Measurements from ENCODE around the gene ATXN3L.
"Not testable (repeated sequence)": the region's sequence is repeated elsewhere in the genome, so short reads cannot be mapped to it uniquely, and the experiment has no call there.

ATXN3L gene

DNA sequence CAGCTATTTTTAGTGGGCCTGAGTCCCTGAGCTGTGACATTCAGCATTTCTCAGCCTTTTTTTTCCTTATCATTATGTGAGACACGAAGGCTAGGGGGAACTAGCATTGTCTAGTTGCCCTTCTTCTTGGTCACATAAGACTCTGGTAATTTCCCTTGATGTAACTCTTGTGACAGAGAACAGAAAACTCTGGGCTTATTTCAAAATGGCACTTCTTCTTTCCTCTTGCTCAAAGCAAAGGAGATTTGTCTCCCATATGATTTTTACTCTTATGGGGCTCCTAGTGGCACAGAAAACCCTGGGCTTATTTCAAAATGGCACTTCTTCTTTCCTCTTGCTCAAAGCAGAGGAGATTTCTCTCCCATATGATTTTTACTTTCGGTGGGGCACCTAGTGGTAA lies 14.7 kb downstream of the ATXN3L start:
- DNase-seq (ENCODE audit: low spot score), result no peak

DNA sequence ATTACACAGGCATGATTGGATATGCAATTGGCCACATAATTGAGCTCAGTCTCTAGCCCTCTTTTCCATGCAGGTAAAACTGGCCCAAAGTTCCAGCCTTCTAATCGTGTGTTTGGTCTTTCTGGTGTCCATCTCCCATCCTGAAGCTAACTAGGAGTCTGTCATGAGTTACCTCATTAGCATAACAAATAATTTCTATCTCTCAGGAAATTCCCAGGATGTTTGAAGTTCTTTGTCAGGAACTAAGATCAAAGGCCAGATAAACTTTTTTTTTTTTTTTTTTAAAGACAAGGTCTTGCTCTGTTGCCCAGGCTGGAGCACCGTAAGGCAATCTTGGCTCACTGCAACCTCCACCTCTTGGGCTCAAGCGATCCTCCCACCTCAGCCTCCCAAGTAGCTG lies 15.8 kb downstream of the ATXN3L start:
- DNase-seq (ENCODE audit: low spot score), result no peak

- DNase-seq (ENCODE audit: low spot score), result not testable (repeated sequence)
These were observed 16.6 kb downstream of the ATXN3L start for GRCh38 chrX:13303248-13303647.

- no peak for DNase-seq (ENCODE audit: low spot score)
These were observed 21.0 kb downstream of the ATXN3L start for GRCh38 chrX:13298836-13299235.

DNA sequence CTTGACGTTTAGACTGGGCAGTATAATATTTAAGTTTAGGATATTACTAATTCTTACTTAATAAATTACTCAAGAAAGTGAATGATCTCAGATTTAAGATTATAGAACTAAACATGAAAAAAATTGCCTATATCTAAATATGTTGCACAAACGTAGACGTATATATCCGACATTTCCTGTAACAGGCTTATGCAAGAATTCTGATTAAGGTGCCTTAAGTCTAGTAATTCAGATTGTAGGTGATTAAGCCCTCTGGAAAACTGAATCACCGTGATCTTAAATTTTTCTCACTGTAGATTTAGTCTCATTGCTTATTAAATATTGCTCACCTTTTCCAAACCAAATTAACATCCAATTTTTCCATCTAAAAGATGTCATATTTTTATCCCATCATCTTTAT lies 24.0 kb downstream of the ATXN3L start:
- DNase-seq (ENCODE audit: low spot score), result no peak

GRCh38 chrX:13293700-13294099 lies 26.2 kb downstream of the ATXN3L start:
- DNase-seq (ENCODE audit: low spot score), result no peak

DNA sequence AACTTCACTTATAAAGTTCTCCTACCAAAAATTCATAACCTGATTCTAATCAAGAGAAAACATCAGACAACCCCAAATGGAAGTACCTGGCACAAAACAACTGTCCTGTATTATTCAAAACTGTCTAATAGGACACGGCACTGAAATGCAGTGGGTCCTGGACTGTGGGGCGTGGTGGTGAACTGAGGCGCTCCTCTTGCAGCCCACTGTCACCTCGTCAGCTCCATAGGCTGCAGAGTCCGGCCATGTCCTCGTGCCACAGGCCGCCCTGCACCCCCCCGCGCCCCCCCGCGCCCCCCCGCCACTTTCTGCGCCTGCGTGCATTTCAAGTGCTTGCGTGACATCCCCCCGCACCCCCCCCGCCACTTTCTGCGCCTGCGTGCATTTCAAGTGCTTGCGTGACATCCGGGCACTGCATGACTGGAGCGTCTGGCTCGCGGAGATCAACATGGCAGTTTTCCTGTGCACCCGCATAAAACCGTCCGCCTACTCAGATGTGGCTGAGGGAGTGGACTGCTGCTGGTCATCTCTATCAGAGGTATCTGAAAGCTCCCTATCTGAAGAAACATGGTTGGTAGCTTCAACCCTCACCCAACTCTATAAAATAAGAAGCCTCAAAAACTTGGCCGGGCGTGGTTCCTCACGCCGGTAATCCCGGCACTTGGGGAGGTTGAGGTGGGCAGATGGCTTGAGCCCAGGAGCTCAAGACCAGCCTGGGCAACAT lies 28.8 kb downstream of the ATXN3L start:
- no peak for DNase-seq (ENCODE audit: low spot score)

DNA sequence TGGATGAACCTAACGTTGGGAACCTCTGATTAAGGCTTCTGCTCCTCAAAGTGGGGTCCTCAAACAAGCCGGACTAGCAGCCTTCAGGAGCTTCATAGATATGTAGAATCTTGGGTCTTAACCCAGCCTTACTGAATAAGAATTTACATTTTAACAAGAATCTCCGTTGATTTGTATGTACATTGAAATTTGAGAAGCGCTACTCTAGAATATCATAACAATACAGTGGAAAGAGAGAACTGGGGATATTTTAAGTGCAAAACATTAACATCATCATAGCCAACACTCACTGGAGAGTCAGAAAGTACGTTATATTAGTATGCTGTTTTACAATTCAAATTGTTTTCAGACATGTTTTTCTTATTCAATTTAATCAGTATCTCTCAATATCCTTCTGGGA lies 31.2 kb downstream of the ATXN3L start:
- no peak for DNase-seq (ENCODE audit: low spot score)

DNA sequence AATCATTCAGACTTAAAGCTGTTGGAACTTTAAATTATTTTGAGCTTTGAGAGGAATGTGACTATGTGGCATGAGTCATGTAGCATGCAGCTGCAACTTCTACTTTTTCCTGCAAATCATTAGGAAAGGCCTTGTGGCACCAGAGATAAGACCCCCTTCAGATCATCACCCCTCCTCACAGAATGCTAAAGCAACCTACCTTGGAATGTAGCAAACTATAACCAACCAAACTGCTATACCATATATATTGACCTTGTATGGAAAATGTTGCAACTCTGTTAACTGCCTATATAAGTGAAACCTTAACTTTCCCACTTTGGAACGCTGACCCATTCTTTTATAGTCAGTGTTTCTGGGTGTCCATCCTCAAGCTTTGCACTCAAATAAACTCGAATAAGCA lies 32.0 kb downstream of the ATXN3L start:
- no peak for DNase-seq (ENCODE audit: low spot score)

DNA sequence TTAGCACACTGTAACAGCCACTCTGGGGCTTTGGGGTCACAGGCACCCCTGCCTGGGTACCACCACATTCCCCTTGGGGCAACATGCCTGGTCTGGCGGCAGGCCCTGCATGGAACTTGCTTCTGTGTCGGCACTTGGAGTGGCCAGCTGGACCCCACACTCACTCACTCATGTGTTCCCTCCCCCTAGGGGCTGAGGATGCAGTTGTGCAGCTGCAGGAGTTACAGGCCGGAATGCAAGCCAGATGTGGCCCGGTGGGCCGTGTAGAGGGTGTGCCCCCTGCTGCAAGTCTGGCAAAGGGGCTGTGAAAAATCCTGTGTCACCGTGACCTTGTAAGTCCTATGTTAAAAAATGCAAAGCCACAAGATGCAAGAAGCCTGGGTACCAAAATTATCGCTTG lies 34.2 kb downstream of the ATXN3L start:
- no peak for DNase-seq (ENCODE audit: low spot score)

DNA sequence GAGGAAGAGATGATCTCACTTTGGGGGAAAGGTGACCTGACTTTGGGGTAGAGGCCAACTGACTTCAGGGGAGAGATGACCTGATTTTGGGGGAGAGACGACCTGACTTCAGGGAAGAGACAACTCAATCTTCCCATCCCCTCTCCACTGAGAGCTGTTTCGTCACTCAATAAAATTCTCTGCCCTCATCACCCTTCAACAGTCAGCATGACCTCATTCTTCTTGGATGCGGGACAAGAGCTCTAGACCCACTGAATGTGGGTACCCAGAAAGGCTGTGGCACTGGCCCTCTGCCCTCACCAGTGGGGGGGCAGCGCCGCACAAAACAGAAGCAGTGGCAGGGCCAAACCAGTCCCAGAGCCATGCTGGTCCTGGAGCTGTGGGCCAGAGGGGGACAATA lies 34.6 kb downstream of the ATXN3L start:
- no peak for DNase-seq (ENCODE audit: low spot score)

DNA sequence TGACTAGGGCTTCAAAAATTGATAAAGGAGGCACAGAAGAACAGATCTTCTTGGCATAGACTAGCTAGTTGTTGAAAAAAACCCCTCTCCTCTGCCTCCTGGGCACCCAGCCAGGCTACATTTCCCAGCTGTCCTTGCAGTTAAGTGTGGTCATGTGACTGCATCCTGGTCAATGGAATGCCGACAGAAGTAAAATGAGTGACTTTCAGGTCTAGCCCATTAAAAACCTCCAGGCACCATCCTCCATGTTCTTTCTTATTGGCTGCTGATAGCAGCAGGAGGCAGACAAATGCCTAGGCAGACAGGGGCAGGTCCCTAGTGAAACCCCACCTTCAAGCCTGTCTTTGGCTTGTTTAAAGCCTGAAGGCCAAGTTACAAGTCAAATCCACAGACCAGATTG lies 35.3 kb downstream of the ATXN3L start:
- DNase-seq (ENCODE audit: low spot score), result no peak

- DNase-seq (ENCODE audit: low spot score), result no peak
These were observed 35.8 kb downstream of the ATXN3L start for GRCh38 chrX:13283950-13284546.

DNA sequence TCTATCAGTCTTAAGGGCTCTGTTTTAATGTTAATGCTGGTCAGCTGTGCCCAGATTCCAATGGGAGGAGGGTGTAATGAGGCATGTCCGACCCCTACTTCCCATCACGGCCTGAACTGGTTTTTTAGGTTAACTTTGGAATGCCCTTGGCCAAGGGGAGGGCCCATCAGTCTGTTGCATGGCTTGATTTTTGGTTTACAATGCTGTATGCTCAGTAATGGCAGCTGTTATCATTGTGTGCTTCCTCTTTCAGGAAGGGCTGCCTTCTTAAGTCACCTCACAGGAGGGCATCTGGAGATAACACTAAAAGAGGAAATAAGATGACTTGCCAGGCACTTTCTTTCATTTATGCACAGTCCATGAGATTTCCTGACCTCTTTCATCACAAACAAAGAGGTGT lies 36.3 kb downstream of the ATXN3L start:
- peak; percentile 32 for DNase-seq (ENCODE audit: low spot score)

- no peak for DNase-seq (ENCODE audit: low spot score)
These were observed 38.6 kb downstream of the ATXN3L start for GRCh38 chrX:13281289-13281688.

GRCh38 chrX:13279279-13280018 lies 40.4 kb downstream of the ATXN3L start:
- no peak for DNase-seq (ENCODE audit: low spot score)

- DNase-seq (ENCODE audit: low spot score), result no peak
These were observed 42.3 kb downstream of the ATXN3L start for GRCh38 chrX:13277539-13277938.

DNA sequence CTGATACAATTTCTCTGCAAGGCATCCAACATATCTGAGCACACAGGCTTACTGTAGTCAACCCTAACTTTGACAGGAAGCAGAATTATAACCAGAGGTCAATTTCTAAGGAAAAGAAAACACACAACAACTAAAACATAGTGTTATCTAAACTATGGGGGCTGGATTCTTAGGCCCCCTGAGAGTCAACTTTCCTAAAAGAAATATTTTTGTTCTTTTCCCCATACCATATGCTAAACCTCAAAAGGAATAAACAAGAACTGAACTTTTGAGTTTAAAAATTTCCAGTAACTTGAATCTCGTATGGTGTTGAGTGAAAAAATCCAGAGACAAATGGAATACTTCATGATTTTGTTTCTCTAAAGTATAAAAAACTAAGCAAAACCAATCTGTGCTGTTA lies 42.9 kb downstream of the ATXN3L start:
- no peak for DNase-seq (ENCODE audit: low spot score)

GRCh38 chrX:13275031-13275430 lies 44.8 kb downstream of the ATXN3L start:
- no peak for DNase-seq (ENCODE audit: low spot score)

DNA sequence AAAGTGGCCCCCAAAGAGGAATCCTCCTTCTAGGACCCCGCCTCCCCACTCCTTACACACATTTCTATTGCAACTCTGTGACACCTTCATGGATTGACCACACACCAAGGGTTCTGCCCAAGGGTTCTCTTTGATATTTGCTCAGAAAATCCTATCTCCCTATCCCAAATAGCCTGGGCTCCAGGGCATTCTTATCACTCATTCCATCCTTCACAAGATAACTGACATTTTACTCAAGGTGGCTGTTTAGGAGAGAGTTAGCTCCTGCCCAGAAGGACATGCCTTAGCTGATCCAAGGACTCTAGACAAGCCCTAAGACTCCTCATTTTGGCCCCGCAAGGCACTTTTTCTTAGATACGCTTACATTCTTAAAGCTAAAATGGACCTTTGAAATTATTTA lies 47.4 kb downstream of the ATXN3L start:
- no peak for DNase-seq (ENCODE audit: low spot score)

DNA sequence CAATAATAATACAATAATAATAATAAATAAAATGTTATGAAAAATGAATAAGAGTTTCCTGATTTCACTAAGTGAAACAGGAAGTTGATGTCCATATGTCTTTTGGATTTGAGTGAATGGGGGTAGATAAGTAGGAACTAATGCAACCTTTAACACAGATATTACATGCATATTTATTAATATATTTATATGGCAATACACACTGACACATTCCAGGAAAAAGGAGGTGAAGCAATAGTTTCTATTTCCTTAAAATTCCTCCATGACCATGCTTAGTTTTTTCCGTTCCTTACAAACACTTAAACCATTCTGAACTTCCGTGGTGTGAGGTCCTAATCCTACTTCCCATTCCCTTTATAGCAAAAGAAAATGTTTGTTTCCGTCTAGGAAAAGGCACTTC lies 48.3 kb downstream of the ATXN3L start:
- DNase-seq (ENCODE audit: low spot score), result no peak

GRCh38 chrX:13270360-13270759 lies 49.5 kb downstream of the ATXN3L start:
- DNase-seq (ENCODE audit: low spot score), result no peak

DNA sequence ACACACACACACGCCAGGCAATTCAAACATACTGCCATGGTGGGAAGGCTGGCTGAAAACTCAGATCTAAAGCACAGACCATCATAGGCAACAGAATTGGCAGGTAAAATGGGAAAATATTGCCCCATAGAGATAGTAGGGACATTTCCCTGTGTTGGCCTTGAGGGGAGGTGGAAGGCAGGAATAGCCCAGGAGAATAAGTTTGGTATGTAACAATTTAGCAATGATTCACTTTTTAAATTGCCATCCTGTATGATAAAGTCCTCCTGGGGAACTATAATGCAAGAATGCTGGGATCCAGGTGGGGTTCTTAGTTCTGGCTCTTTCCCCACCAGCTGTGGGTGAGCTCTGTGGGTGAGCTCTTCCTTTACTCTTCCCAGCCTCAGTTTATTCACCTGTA lies 51.0 kb downstream of the ATXN3L start:
- DNase-seq (ENCODE audit: low spot score), result no peak
